Suprapubic skin (tissue), 3 donors: Measurements from ENCODE around the gene ANKRD12.

Source experiments
- CTCF ChIP-seq, 2 donors: fragments of 200-600 bp in 1 of 2; fragments of 450-650 bp in 1 of 2; sonication (generic) in 1 of 2; IDR thresholded peaks; one replicate each; pipeline ENCODE4 v1.5.1; 2016 to 2019; ENCODE audit warnings: antibody characterized with exemption in 2 of 2, mild to moderate bottlenecking in 1 of 2, moderate library complexity in 1 of 2
- EP300 ChIP-seq: sonication (generic); formaldehyde crosslinking; IDR thresholded peaks from one replicate; pipeline ENCODE4 v1.6.1; 2017; ENCODE audit warnings: antibody characterized with exemption

DNA sequence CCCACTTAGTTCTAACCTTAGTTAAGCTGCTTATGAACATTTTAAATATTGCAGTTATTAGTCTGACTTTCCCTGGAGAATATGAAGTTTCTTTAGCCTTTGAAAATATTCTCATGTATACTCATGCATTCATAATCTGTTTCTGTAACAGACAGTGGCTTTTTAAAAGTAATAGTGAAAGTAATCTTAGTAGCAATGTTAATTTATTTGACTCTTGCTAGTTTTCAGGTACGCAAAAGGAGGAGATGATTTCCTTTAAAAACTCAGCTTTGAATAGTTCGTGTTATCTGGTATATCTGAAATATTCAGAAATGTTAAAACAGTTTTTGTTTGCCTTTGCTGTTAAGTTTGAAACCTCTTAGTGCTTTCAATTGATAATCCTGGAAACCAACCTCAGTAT lies 3.8 kb downstream of the ANKRD12 start:
- TF ChIP-seq EP300 (no peak), CTCF (IDR thresholded peaks at IDR 0.05) (no peak)
